ENCODE results near the gene ZACN. TPM values are rescaled to one million over a fixed set of nuclear protein-coding genes. Genes with fewer than 3 reads are reported as not detected.

ZACN gene
- total RNA-seq, 1 donor from 2014 or later: 0.29 TPM

- peaks cover 16% of the 10 kb centered on the region for H3K4me1 Mint-ChIP-seq (ENCODE audit: unreplicated experiment)
- no peaks in the 10 kb centered on the region for H3K9me3 Mint-ChIP-seq
- H3K4me3 Mint-ChIP-seq: no peak overlapping the region
These were observed 563 bp downstream of the ZACN start for GRCh38 chr17:76079535-76079955.

GRCh38 chr17:76079956-76080767 lies 1.2 kb downstream of the ZACN start:
- Mint-ChIP-seq H3K4me3 (no peak overlapping the region), H3K9me3 (no peaks in the 10 kb centered on the region), H3K27me3 (peaks cover 62% of the 10 kb centered on the region), H3K4me1 (ENCODE audit: unreplicated experiment) (peaks cover 12% of the 10 kb centered on the region), H3K36me3 (peaks cover 5% of the 10 kb centered on the region), H3K27ac (no peak overlapping the region)
- TF ChIP-seq CTCF (conservative IDR thresholded peaks at IDR 0.05): peak; percentile 55
- DNase-seq (ENCODE audit: extremely low spot score, unreplicated experiment): no peak

More at GRCh38 chr17:76079535-76079955, 563 bp downstream of the ZACN start:
- Mint-ChIP-seq H3K27ac (no peak overlapping the region), H3K27me3 (peaks cover 68% of the 10 kb centered on the region), H3K36me3 (peaks cover 2% of the 10 kb centered on the region)
- no peak for DNase-seq (ENCODE audit: extremely low spot score, unreplicated experiment)
- no peak for TF ChIP-seq CTCF (conservative IDR thresholded peaks at IDR 0.05)

- peaks cover 5% of the 10 kb centered on the region for H3K36me3 Mint-ChIP-seq
- no peak overlapping the region for H3K4me3 Mint-ChIP-seq
- H3K27me3 Mint-ChIP-seq: peaks cover 56% of the 10 kb centered on the region
- H3K27ac Mint-ChIP-seq: no peak overlapping the region
- no peaks in the 10 kb centered on the region for H3K9me3 Mint-ChIP-seq
- TF ChIP-seq CTCF (conservative IDR thresholded peaks at IDR 0.05): no peak
- no peak for DNase-seq (ENCODE audit: extremely low spot score, unreplicated experiment)
- H3K4me1 Mint-ChIP-seq (ENCODE audit: unreplicated experiment): peaks cover 7% of the 10 kb centered on the region
These were observed 1.8 kb downstream of the ZACN start for GRCh38 chr17:76080768-76081287.

- Mint-ChIP-seq H3K9me3 (no peaks in the 10 kb centered on the region), H3K4me3 (no peak overlapping the region), H3K36me3 (peaks cover 5% of the 10 kb centered on the region), H3K4me1 (ENCODE audit: unreplicated experiment) (peaks cover 7% of the 10 kb centered on the region), H3K27ac (peak overlapping the region; percentile 72), H3K27me3 (peaks cover 48% of the 10 kb centered on the region)
- DNase-seq (ENCODE audit: extremely low spot score, unreplicated experiment): no peak
- TF ChIP-seq CTCF (conservative IDR thresholded peaks at IDR 0.05): no peak
These were observed 2.6 kb downstream of the ZACN start for GRCh38 chr17:76081295-76082210.

- Mint-ChIP-seq H3K27me3 (peaks cover 38% of the 10 kb centered on the region), H3K36me3 (peaks cover 5% of the 10 kb centered on the region), H3K9me3 (no peaks in the 10 kb centered on the region), H3K27ac (no peak overlapping the region), H3K4me3 (no peak overlapping the region), H3K4me1 (ENCODE audit: unreplicated experiment) (peaks cover 7% of the 10 kb centered on the region)
- TF ChIP-seq CTCF (conservative IDR thresholded peaks at IDR 0.05): no peak
- DNase-seq (ENCODE audit: extremely low spot score, unreplicated experiment): no peak
These were observed 3.6 kb downstream of the ZACN start for GRCh38 chr17:76082326-76083251.
